WTC11 (cell line): Measurements from ENCODE around the gene C2orf72. TPM values are rescaled to one million over a fixed set of nuclear protein-coding genes. Genes with fewer than 3 reads are reported as not detected.

Experiments used
- ATAC-seq: fragments of 200-7000 bp; cut with Tn5 transposase; 2 replicates; pipeline ENCODE4 v1.10.0; 2021; ENCODE audit warnings: mild to moderate bottlenecking, moderate library complexity
- CTCF ChIA-PET: fragments of 300-600 bp; sonication (Branson Sonifier 250); formaldehyde crosslinking; loops from one replicate; lab custom pipeline; 2021; ENCODE audit warnings: antibody characterized with exemption; lab: Charles Lee
- POLR2A ChIA-PET: fragments of 350-600 bp; sonication (Branson Sonifier 250); formaldehyde crosslinking; loops from one replicate; lab custom pipeline; 2021; ENCODE audit warnings: antibody characterized with exemption; lab: Charles Lee
- DNase-seq: peaks from one replicate; pipeline ENCODE4 v3.0.0; 2021; ENCODE audit warnings: low spot score
- H3K27ac Mint-ChIP-seq: 2 replicates; pipeline ENCODE4 v1.8.0; 2021; ENCODE audit warnings: mixed read lengths
- H3K27me3 Mint-ChIP-seq: 2 replicates; pipeline ENCODE4 v1.8.0; 2021; ENCODE audit warnings: low read depth, mild to moderate bottlenecking, moderate library complexity, mixed read lengths
- H3K36me3 Mint-ChIP-seq: 2 replicates; pipeline ENCODE4 v1.8.0; 2021; ENCODE audit warnings: mixed read lengths
- H3K4me1 Mint-ChIP-seq: 2 replicates; pipeline ENCODE4 v1.8.0; 2022; ENCODE audit warnings: mixed read lengths
- H3K4me3 Mint-ChIP-seq: 2 replicates; pipeline ENCODE4 v1.8.0; 2021; ENCODE audit warnings: mild to moderate bottlenecking, moderate library complexity, mixed read lengths
- H3K9me3 Mint-ChIP-seq: 2 replicates; pipeline ENCODE4 v1.8.0; 2021; ENCODE audit warnings: mixed read lengths
- ATF3 ChIP-seq: sonication (generic); formaldehyde crosslinking; conservative IDR thresholded peaks from 2 replicates; pipeline ENCODE4 v1.8.1; 2022; ENCODE audit warnings: mild to moderate bottlenecking, missing genetic modification reagents
- CDX4 ChIP-seq: fragments of 250-450 bp; sonication (Bioruptor Pico); IDR thresholded peaks from 2 replicates; pipeline ENCODE4 v1.9.0; 2021; ENCODE audit warnings: moderate library complexity, mild to moderate bottlenecking, inconsistent platforms, borderline replicate concordance
- CREB1 ChIP-seq: sonication (generic); formaldehyde crosslinking; IDR thresholded peaks from 2 replicates; pipeline ENCODE4 v1.8.0; 2023; ENCODE audit warnings: mild to moderate bottlenecking, missing genetic modification reagents
- ERG ChIP-seq: fragments of 250-450 bp; sonication (Bioruptor Pico); IDR thresholded peaks from 2 replicates; pipeline ENCODE4 v1.8.0; 2021; ENCODE audit warnings: mild to moderate bottlenecking
- FOXJ3 ChIP-seq: sonication (generic); formaldehyde crosslinking; IDR thresholded peaks from 2 replicates; pipeline ENCODE4 v1.9.0; 2021; ENCODE audit warnings: missing genetic modification reagents, mild to moderate bottlenecking, borderline replicate concordance
- GABPB1 ChIP-seq: sonication (generic); formaldehyde crosslinking; IDR thresholded peaks from 2 replicates; pipeline ENCODE4 v1.8.1; 2023; ENCODE audit warnings: mild to moderate bottlenecking, missing genetic modification reagents
- JAZF1 ChIP-seq: fragments of 250-450 bp; sonication (Bioruptor Pico); IDR thresholded peaks from 2 replicates; pipeline ENCODE4 v1.9.0; 2021; ENCODE audit warnings: moderate library complexity, mild to moderate bottlenecking, inconsistent platforms
- MLX ChIP-seq: sonication (generic); formaldehyde crosslinking; IDR thresholded peaks from 2 replicates; pipeline ENCODE4 v1.8.1; 2023; ENCODE audit warnings: mild to moderate bottlenecking, missing genetic modification reagents, moderate library complexity
- PRRX2 ChIP-seq: fragments of 250-450 bp; sonication (Bioruptor Pico); IDR thresholded peaks from 2 replicates; pipeline ENCODE4 v1.8.0; 2021; ENCODE audit warnings: mild to moderate bottlenecking
- RELA ChIP-seq: sonication (generic); formaldehyde crosslinking; IDR thresholded peaks from 2 replicates; pipeline ENCODE4 v1.8.1; 2022; ENCODE audit warnings: missing genetic modification reagents, mild to moderate bottlenecking, borderline replicate concordance
- TEAD1 ChIP-seq: sonication (generic); formaldehyde crosslinking; IDR thresholded peaks from 2 replicates; pipeline ENCODE4 v1.8.0; 2022; ENCODE audit warnings: mild to moderate bottlenecking, missing genetic modification reagents
- TEAD4 ChIP-seq: sonication (generic); formaldehyde crosslinking; IDR thresholded peaks from 2 replicates; pipeline ENCODE4 v1.8.0; 2022; ENCODE audit warnings: mild to moderate bottlenecking, missing genetic modification reagents
- USF2 ChIP-seq: sonication (generic); formaldehyde crosslinking; IDR thresholded peaks from 2 replicates; pipeline ENCODE4 v1.8.1; 2023; ENCODE audit warnings: mild to moderate bottlenecking, missing genetic modification reagents, moderate library complexity
- ZBTB43 ChIP-seq: sonication (generic); formaldehyde crosslinking; IDR thresholded peaks from 2 replicates; pipeline ENCODE4 v1.8.1; 2023; ENCODE audit warnings: mild to moderate bottlenecking, missing genetic modification reagents
- ZNF138 ChIP-seq: sonication (generic); formaldehyde crosslinking; conservative IDR thresholded peaks from 2 replicates; pipeline ENCODE4 v1.8.1; 2022; ENCODE audit warnings: mild to moderate bottlenecking, moderate library complexity, missing genetic modification reagents
- ZNF219 ChIP-seq: sonication (generic); formaldehyde crosslinking; IDR thresholded peaks from 2 replicates; pipeline ENCODE4 v1.8.0; 2023; ENCODE audit warnings: missing genetic modification reagents, mild to moderate bottlenecking, borderline replicate concordance
- ZNF317 ChIP-seq: sonication (generic); formaldehyde crosslinking; IDR thresholded peaks from 2 replicates; pipeline ENCODE4 v1.8.1; 2023; ENCODE audit warnings: low read depth, mild to moderate bottlenecking, moderate library complexity, missing genetic modification reagents, borderline replicate concordance
- ZNF416 ChIP-seq: fragments of 250-450 bp; sonication (Bioruptor Pico); IDR thresholded peaks from 2 replicates; pipeline ENCODE4 v1.9.0; 2021; ENCODE audit warnings: mild to moderate bottlenecking, inconsistent platforms
- ZNF423 ChIP-seq: fragments of 250-450 bp; sonication (Bioruptor Pico); IDR thresholded peaks from 2 replicates; pipeline ENCODE4 v2.1.2; 2022; ENCODE audit warnings: mild to moderate bottlenecking, moderate library complexity
- ZNF512 ChIP-seq: sonication (generic); formaldehyde crosslinking; IDR thresholded peaks from 2 replicates; pipeline ENCODE4 v1.8.1; 2022; ENCODE audit warnings: missing genetic modification reagents, borderline replicate concordance
- ZNF532 ChIP-seq: fragments of 250-450 bp; sonication (Bioruptor Pico); IDR thresholded peaks from 2 replicates; pipeline ENCODE4 v1.9.0; 2021; ENCODE audit warnings: mild to moderate bottlenecking, borderline replicate concordance
- total RNA-seq: library from RNA; stranded (reverse); gene quantifications from 3 replicates; pipeline ENCODE4 v1.2.3, GENCODE V29; 2021

The C2orf72 gene
- total RNA-seq, 1 experiment from 2014 or later: 1.7 TPM

- Mint-ChIP-seq H3K27ac (no peak overlapping the region), H3K9me3 (no peaks in the 10 kb centered on the region), H3K36me3 (no peaks in the 10 kb centered on the region), H3K4me1 (peaks cover 1% of the 10 kb centered on the region; the same call in 1 of the 2 replicates), H3K27me3 (peaks cover 20% of the 10 kb centered on the region), H3K4me3 (no peak overlapping the region)
- no peak for DNase-seq
- TF ChIP-seq GABPB1 (peak; percentile 11; the same call in 1 of the 2 replicates), ERG (CRISPR knock-in tag) (no peak), ZNF512 (CRISPR knock-in tag) (no peak), CDX4 (CRISPR knock-in tag) (no peak), ZNF138 (CRISPR knock-in tag) (no peak), JAZF1 (CRISPR knock-in tag) (no peak), USF2 (CRISPR knock-in tag) (no peak)
- no peak for ATAC-seq
- ChIA-PET CTCF (no interaction called here), POLR2A (no interaction called here)
These were observed 10.1 kb downstream of the C2orf72 start for GRCh38 chr2:231047274-231047922.

GRCh38 chr2:231047923-231048915, 10.9 kb downstream of the C2orf72 start:
- ATAC-seq (no peak), DNase-seq (no peak)
- CTCF ChIA-PET: interaction anchor here (0.6 kb wide), 1 partner anchor 73 kb away, joined by 3 read pairs; no protein-coding TSS in a partner anchor
- POLR2A ChIA-PET: no interaction called here
- Mint-ChIP-seq H3K4me1 (peaks cover 4% of the 10 kb centered on the region; the same call in 1 of the 2 replicates), H3K27ac (no peak overlapping the region), H3K36me3 (no peaks in the 10 kb centered on the region), H3K9me3 (no peaks in the 10 kb centered on the region), H3K27me3 (peaks cover 26% of the 10 kb centered on the region), H3K4me3 (no peak overlapping the region)
- TF ChIP-seq ZNF532 (no peak), TEAD1 (CRISPR knock-in tag) (no peak), MLX (CRISPR knock-in tag) (no peak), ATF3 (CRISPR knock-in tag) (no peak), ZNF416 (no peak), ZNF317 (CRISPR knock-in tag) (no peak), FOXJ3 (CRISPR knock-in tag) (no peak), ZNF219 (CRISPR knock-in tag) (no peak), PRRX2 (CRISPR knock-in tag) (no peak), TEAD4 (CRISPR knock-in tag) (no peak), ZBTB43 (CRISPR knock-in tag) (no peak), CREB1 (no peak), ZNF423 (CRISPR knock-in tag) (no peak), RELA (CRISPR knock-in tag) (no peak)
